Activated CD4-positive, alpha-beta memory T cell treated with anti-CD3 and anti-CD28 coated beads, Interleukin-2, amount 10 ng/mL, durations not matched to agents 7 days and 5 days (primary cell): ENCODE data around the gene LMO7. TPM values are rescaled to one million over a fixed set of nuclear protein-coding genes. Genes with fewer than 3 reads are reported as not detected.

Experiments
- CTCF ChIA-PET: fragments of 350-600 bp; sonication (Branson Sonifier 250); formaldehyde crosslinking; loops from one replicate; lab custom pipeline; 2021; ENCODE audit warnings: antibody characterized with exemption, inconsistent platforms; lab: Charles Lee
- POLR2A ChIA-PET: fragments of 350-600 bp; sonication (Branson Sonifier 250); formaldehyde crosslinking; loops from one replicate; lab custom pipeline; 2021; ENCODE audit warnings: antibody characterized with exemption; lab: Charles Lee
- DNase-seq: peaks from one replicate; pipeline ENCODE4 v3.0.0-alpha.2; 2020
- H3K27ac Mint-ChIP-seq: one replicate; pipeline ENCODE4 v1.8.0; 2021; ENCODE audit warnings: mild to moderate bottlenecking, mixed read lengths
- H3K27me3 Mint-ChIP-seq: one replicate; pipeline ENCODE4 v1.8.0; 2021; ENCODE audit warnings: mixed read lengths
- H3K36me3 Mint-ChIP-seq: one replicate; pipeline ENCODE4 v1.8.0; 2021; ENCODE audit warnings: low read depth, mixed read lengths
- H3K4me1 Mint-ChIP-seq: one replicate; pipeline ENCODE4 v1.8.0; 2021; ENCODE audit warnings: mixed read lengths
- H3K4me3 Mint-ChIP-seq: one replicate; pipeline ENCODE4 v1.8.0; 2021; ENCODE audit warnings: mild to moderate bottlenecking, mixed read lengths
- H3K9me3 Mint-ChIP-seq: one replicate; pipeline ENCODE4 v1.8.0; 2021; ENCODE audit warnings: mixed read lengths
- total RNA-seq, 2 experiments: library from RNA; stranded (reverse); gene quantifications; one replicate each; pipeline ENCODE4 v1.2.3, GENCODE V29; 2021

Gene LMO7
- total RNA-seq, 2 experiments from 2014 or later, result 11.4 to 12.9 TPM

DNA sequence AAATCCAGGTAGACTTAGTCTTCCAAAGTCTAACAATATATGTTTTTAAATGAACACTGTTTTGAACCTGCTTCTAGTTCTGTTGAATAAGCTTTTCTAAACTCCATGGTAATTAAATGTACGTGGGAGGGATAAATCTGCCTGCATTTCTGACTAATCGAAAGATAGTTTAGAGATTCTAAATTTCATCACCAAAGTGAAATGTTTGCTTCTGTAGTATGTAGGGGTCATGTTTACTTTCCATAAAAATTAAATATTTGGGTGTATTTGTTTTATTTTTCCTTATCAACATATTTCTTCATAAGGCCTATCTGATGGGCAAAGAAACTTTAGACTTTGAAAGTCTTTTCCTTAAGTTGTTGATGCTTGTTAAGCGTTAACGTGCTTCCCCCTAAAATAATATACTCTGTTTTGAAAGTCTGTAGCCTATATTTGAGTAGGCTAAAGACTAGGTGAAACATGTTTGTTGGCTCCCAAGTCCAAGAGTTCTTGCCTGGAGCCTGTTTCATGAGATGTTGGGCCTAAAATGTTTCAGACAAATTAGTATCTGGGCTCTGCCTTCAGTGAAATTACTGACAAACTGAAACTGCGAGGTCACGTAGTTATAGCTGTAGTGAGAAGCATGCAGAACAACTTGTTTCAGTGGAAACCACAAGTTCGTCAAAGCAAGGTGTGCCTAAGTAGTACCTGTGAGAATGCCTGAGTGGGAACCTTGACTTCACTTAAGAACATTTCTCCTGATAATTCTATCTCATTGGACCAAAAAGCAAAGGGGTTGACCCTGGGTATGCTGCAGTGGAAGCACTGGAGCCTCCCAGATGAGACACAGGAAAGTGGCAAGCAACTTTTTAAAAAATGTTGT, 126.2 kb downstream of the LMO7 start:
- Mint-ChIP-seq H3K9me3 (peaks cover 3% of the 10 kb centered on the region), H3K4me3 (peak overlapping the region; percentile 55), H3K27ac (peak overlapping the region; percentile 69), H3K27me3 (no peaks in the 10 kb centered on the region), H3K36me3 (no peaks in the 10 kb centered on the region), H3K4me1 (peaks cover 36% of the 10 kb centered on the region)
- CTCF ChIA-PET, result interaction anchor here (1.9 to 4.6 kb wide), 2 partner anchors 66 to 108 kb away, joined by 8 to 21 read pairs; no protein-coding TSS in a partner anchor
- POLR2A ChIA-PET, result interaction anchor here (0.7 to 0.9 kb wide), 2 partner anchors 1123 to 1532 kb away, joined by 3 read pairs; no protein-coding TSS in a partner anchor
- peak; percentile 27 for DNase-seq

DNA sequence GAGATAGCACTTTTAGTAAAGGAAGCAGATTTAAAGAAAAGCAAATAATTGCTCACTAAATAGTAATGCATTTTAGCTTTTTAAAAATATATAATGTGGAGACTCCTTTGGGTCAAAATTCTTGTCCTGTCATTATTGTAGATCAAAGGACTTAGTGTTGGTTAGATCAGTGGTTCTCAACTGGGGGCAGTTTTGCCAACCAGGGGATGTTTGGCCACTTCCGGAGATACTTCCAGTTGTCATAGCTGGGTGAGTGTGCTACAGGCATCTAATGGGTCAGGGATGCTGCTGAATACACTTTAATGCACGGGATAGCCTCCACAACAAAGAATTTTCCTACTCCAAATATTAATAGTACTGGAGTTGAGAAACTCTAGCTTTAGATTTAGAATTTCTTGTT, 126.8 kb downstream of the LMO7 start:
- Mint-ChIP-seq H3K4me3 (peak overlapping the region; percentile 55), H3K27me3 (no peaks in the 10 kb centered on the region), H3K36me3 (no peaks in the 10 kb centered on the region), H3K9me3 (peaks cover 3% of the 10 kb centered on the region), H3K27ac (peak overlapping the region; percentile 69), H3K4me1 (peaks cover 31% of the 10 kb centered on the region)
- CTCF ChIA-PET, result interaction anchor here (4.6 kb wide), 1 partner anchor 107 kb away, joined by 21 read pairs; no protein-coding TSS in a partner anchor
- no peak for DNase-seq
- POLR2A ChIA-PET, result interaction anchor here (0.7 kb wide), 1 partner anchor 1122 kb away, joined by 3 read pairs; no protein-coding TSS in a partner anchor

DNA sequence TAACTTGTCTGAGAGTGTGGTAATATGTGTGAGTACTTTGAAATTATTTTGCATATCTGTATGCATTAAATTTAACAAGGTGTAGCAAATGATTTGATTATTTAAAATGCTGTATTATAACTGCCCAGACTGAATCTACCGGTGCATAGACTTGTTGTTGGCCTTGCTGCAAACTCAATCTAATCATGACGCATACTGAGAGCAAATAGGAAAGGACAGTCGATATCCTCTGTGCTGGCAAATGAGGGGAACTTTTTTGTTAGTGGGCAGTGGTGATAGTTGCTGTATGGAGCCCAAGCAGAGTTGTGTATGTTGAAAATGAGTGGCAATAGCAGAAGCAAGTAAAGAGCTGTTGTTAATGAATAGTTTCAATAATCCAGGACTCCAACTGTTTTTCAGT, 127.4 kb downstream of the LMO7 start:
- Mint-ChIP-seq H3K27me3 (no peaks in the 10 kb centered on the region), H3K36me3 (no peaks in the 10 kb centered on the region), H3K4me1 (peaks cover 31% of the 10 kb centered on the region), H3K9me3 (peaks cover 3% of the 10 kb centered on the region), H3K4me3 (no peak overlapping the region), H3K27ac (no peak overlapping the region)
- DNase-seq, result no peak
- ChIA-PET CTCF (interaction anchor here (4.6 kb wide), 1 partner anchor 107 kb away, joined by 21 read pairs; no protein-coding TSS in a partner anchor), POLR2A (no interaction called here)

DNA sequence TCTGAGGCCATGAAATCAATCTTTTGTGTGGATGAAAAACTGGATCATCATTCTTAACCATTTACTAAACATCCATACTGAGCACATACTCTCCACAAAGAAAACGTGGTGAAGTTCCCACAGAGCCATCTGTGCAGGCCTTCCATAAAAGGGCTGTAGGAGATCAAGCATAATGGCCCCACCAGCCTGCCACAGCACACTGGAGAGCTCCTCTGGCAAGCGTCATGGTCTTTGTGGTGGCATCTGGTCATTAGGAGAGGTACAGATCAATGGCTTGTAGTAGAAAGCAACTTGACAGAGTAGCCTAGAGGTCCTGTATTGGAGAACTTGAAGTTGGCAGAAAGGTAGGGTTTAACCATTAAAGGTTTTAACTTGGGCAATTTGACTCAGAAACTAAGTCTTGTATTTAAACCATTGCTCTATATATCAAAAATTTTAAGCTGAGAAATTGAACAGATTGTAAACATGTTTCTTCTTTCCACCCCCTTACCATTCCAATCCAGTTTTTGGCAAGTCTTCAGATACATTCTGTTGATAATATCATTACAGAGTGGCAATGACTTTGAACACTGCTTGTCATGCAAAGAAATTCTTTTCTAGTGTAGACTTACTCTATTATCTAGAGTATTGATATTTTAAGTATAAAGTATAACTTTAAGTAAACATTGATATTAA, 128.3 kb downstream of the LMO7 start:
- no peak overlapping the region for H3K4me3 Mint-ChIP-seq
- H3K27me3 Mint-ChIP-seq, result no peaks in the 10 kb centered on the region
- ChIA-PET POLR2A (no interaction called here), CTCF (interaction anchor here (4.6 kb wide), 1 partner anchor 106 kb away, joined by 21 read pairs; no protein-coding TSS in a partner anchor)
- no peak overlapping the region for H3K27ac Mint-ChIP-seq
- H3K4me1 Mint-ChIP-seq, result peaks cover 29% of the 10 kb centered on the region
- peaks cover 3% of the 10 kb centered on the region for H3K9me3 Mint-ChIP-seq
- no peak for DNase-seq
- H3K36me3 Mint-ChIP-seq, result no peaks in the 10 kb centered on the region

GRCh38 chr13:75764926-75765310, 128.8 kb downstream of the LMO7 start:
- Mint-ChIP-seq H3K4me1 (peaks cover 29% of the 10 kb centered on the region), H3K27me3 (no peaks in the 10 kb centered on the region), H3K36me3 (no peaks in the 10 kb centered on the region), H3K9me3 (peaks cover 3% of the 10 kb centered on the region), H3K4me3 (no peak overlapping the region), H3K27ac (no peak overlapping the region)
- ChIA-PET POLR2A (no interaction called here), CTCF (no interaction called here)
- DNase-seq, result no peak

DNA sequence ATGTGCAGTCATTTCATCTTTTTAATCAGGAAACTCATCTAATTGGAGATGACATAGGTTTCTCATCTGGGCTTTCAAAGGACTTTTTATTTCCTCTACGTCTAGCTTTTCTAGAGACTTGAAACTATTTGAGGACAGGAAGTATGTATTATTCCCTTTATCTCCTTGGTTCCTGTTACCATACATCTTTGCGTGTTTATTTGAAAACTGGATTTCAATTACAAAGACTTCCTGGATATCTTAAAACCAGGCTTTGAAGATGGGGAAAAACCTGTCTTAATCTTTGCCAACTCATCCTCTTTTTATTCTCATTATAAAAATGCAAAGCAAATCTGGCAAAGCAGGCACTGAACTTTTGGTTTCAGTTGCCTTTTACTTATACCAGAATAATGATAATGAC, 130.5 kb downstream of the LMO7 start:
- CTCF ChIA-PET, result no interaction called here
- no peak for DNase-seq
- POLR2A ChIA-PET, result no interaction called here
- H3K9me3 Mint-ChIP-seq, result peaks cover 3% of the 10 kb centered on the region
- no peaks in the 10 kb centered on the region for H3K36me3 Mint-ChIP-seq
- no peak overlapping the region for H3K27ac Mint-ChIP-seq
- H3K4me1 Mint-ChIP-seq, result peaks cover 19% of the 10 kb centered on the region
- no peaks in the 10 kb centered on the region for H3K27me3 Mint-ChIP-seq
- no peak overlapping the region for H3K4me3 Mint-ChIP-seq

DNA sequence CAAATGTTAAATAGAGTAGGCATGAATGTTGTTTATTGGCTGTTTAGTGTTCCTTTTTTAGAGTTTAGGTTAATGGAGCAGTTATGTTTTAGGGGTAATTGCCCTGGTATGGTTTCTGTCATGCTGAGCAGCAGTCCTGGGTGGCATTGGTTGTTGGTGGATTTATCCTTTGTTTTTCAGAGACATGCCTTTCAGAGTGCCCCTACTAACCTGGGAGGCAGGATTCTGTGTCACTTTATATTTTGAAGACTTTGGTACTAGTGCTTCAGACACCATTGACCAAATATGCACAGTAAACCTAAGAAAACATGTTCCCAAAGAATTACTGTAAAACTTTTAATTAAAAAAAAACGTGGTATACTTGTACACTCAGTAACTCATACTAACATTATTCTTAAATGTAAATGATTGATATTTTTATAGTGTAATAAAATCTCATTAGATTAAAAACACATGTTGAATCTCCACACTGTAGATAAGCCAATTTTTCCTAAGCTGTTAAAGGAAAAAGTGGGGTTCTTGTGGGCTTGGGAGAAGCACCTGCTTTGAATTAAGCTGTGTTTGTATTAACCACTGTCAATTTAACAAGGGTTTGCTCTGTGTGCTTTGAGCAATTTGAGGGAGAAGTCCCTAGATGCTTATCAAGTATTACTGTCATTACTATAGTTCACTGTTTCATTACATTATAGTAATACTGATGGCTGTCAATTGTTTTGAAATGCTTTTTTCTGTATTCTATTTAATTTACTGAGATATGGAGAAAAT, 133.2 kb downstream of the LMO7 start:
- POLR2A ChIA-PET, result no interaction called here

GRCh38 chr13:75770164-75770563, 134.0 kb downstream of the LMO7 start:
- CTCF ChIA-PET, result no interaction called here
- Mint-ChIP-seq H3K9me3 (peaks cover 3% of the 10 kb centered on the region), H3K27ac (no peak overlapping the region), H3K4me1 (peaks cover 3% of the 10 kb centered on the region), H3K4me3 (no peak overlapping the region), H3K27me3 (no peaks in the 10 kb centered on the region), H3K36me3 (no peaks in the 10 kb centered on the region)
- POLR2A ChIA-PET, result no interaction called here
- no peak for DNase-seq

More for the DNA sequence above, 133.2 kb downstream of the LMO7 start:
- Mint-ChIP-seq H3K27ac (no peak overlapping the region), H3K36me3 (no peaks in the 10 kb centered on the region), H3K9me3 (peaks cover 3% of the 10 kb centered on the region), H3K4me1 (peaks cover 3% of the 10 kb centered on the region), H3K27me3 (no peaks in the 10 kb centered on the region), H3K4me3 (no peak overlapping the region)
- no peak for DNase-seq
- CTCF ChIA-PET, result no interaction called here

DNA sequence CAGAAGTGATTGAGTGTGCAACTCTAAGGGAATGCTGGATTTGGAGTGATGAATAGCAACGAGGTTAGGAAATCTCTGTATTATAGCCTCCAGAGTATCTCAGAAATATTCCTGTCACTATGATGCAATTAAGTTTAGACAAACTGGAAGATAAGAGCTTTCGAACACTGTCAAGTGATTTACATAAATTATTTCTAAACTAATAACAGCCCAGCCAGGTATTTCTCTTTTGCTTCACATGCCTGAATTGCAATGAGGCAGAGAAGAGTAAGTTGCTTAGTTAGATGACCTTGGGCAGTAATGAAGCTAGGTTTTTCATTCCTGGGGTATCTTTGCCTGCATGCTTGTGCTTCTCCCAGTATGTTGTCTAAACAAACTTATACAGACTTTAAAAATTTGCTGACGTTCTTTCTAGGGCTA, 134.5 kb downstream of the LMO7 start:
- Mint-ChIP-seq H3K4me3 (no peak overlapping the region), H3K9me3 (peaks cover 3% of the 10 kb centered on the region), H3K36me3 (no peaks in the 10 kb centered on the region), H3K4me1 (peaks cover 3% of the 10 kb centered on the region), H3K27ac (no peak overlapping the region), H3K27me3 (no peaks in the 10 kb centered on the region)
- POLR2A ChIA-PET, result no interaction called here
- DNase-seq, result no peak
- CTCF ChIA-PET, result no interaction called here

- DNase-seq, result no peak
- H3K27me3 Mint-ChIP-seq, result no peaks in the 10 kb centered on the region
- H3K4me1 Mint-ChIP-seq, result peaks cover 3% of the 10 kb centered on the region
- H3K9me3 Mint-ChIP-seq, result peaks cover 2% of the 10 kb centered on the region
- ChIA-PET POLR2A (no interaction called here), CTCF (no interaction called here)
- no peak overlapping the region for H3K4me3 Mint-ChIP-seq
- no peak overlapping the region for H3K27ac Mint-ChIP-seq
- no peaks in the 10 kb centered on the region for H3K36me3 Mint-ChIP-seq
Measured at GRCh38 chr13:75771226-75771625, 135.1 kb downstream of the LMO7 start.

GRCh38 chr13:75771818-75772217, 135.7 kb downstream of the LMO7 start:
- ChIA-PET POLR2A (no interaction called here), CTCF (no interaction called here)
- Mint-ChIP-seq H3K9me3 (no peaks in the 10 kb centered on the region), H3K4me1 (peaks cover under 1% of the 10 kb centered on the region), H3K4me3 (no peak overlapping the region), H3K27me3 (no peaks in the 10 kb centered on the region), H3K36me3 (no peaks in the 10 kb centered on the region), H3K27ac (no peak overlapping the region)
- no peak for DNase-seq

GRCh38 chr13:75774176-75774575, 138.0 kb downstream of the LMO7 start:
- no peaks in the 10 kb centered on the region for H3K36me3 Mint-ChIP-seq
- POLR2A ChIA-PET, result no interaction called here
- H3K4me3 Mint-ChIP-seq, result no peak overlapping the region
- H3K9me3 Mint-ChIP-seq, result no peaks in the 10 kb centered on the region
- H3K27me3 Mint-ChIP-seq, result no peaks in the 10 kb centered on the region
- CTCF ChIA-PET, result interaction anchor here (1.1 kb wide), 1 partner anchor 14 kb away, joined by 5 read pairs; no protein-coding TSS in a partner anchor
- H3K4me1 Mint-ChIP-seq, result no peaks in the 10 kb centered on the region
- no peak overlapping the region for H3K27ac Mint-ChIP-seq
- no peak for DNase-seq
